Gastrocnemius medialis (tissue), 4 donors: ENCODE data around the gene AP1S2. TPM values are rescaled to one million over a fixed set of nuclear protein-coding genes. Genes with fewer than 3 reads are reported as not detected.
"Not testable (repeated sequence)": the region's sequence is repeated elsewhere in the genome, so short reads cannot be mapped to it uniquely, and the experiment has no call there.

Source experiments
- ATAC-seq, 2 donors: fragments of 150-250 bp; one replicate each; pipeline ENCODE4 v1.9.1; 2016
- DNase-seq, 2 donors: peaks; one replicate each; pipeline ENCODE4 v3.0.0-alpha.2; 2019
- H3K27ac ChIP-seq, 4 donors: fragments of 200-600 bp; sonication (generic); 1 replicate in 1 of 4; 2 replicates in 3 of 4; pipeline ENCODE4 v1.5.1; 2016 to 2018; ENCODE audit warnings: mild to moderate bottlenecking in 2 of 4, moderate library complexity in 1 of 4
- H3K27me3 ChIP-seq, 3 donors: fragments of 200-600 bp; sonication (generic) in 2 of 3; 1 replicate in 1 of 3; 2 replicates in 2 of 3; pipeline versions ENCODE4 v1.5.1 to v1.6.0; 2016 to 2019; ENCODE audit warnings: mild to moderate bottlenecking in 1 of 3, moderate library complexity in 1 of 3
- H3K36me3 ChIP-seq, 2 donors: fragments of 200-600 bp; sonication (generic) in 1 of 2; one replicate each; pipeline ENCODE4 v1.5.1; 2017 to 2018
- H3K4me1 ChIP-seq, 2 donors: fragments of 200-600 bp; sonication (generic) in 1 of 2; one replicate each; pipeline ENCODE4 v1.5.1; 2016 to 2017; ENCODE audit warnings: mild to moderate bottlenecking in 2 of 2
- H3K4me3 ChIP-seq, 4 donors: fragments of 200-600 bp; sonication (generic) in 3 of 4; 1 replicate in 1 of 4; 2 replicates in 3 of 4; pipeline ENCODE4 v1.5.1; 2016 to 2019; ENCODE audit warnings: mild to moderate bottlenecking in 2 of 4
- H3K9me3 ChIP-seq, 3 donors: fragments of 200-600 bp; sonication (generic) in 2 of 3; 1 replicate in 1 of 3; 2 replicates in 2 of 3; pipeline ENCODE4 v1.5.1; 2016 to 2019
- POLR2A ChIP-seq, 2 donors: fragments of 450-650 bp; IDR thresholded peaks; one replicate each; pipeline ENCODE4 v1.6.1; 2017; ENCODE audit warnings: antibody characterized with exemption in 2 of 2, mild to moderate bottlenecking in 2 of 2, moderate library complexity in 2 of 2
- in situ Hi-C, 4 donors: fragments of 200-750 bp; cut with MboI; loops; one replicate each; pipeline versions ENCODE4 v1.15.0 to v1.8.0; 2017; ENCODE audit warnings: low sequenced_read_pairs in 4 of 4
- intact Hi-C: fragments of 100-400 bp; cut with DNase I; formaldehyde crosslinking; loops from one replicate; pipeline ENCODE4 v1.15.1; 2023; ENCODE audit warnings: low total_unique reads
- total RNA-seq, 4 donors: library from RNA; depleted of rRNA; stranded (reverse); fragments of >200 nt; gene quantifications; one replicate each; pipeline versions ENCODE4 v1.1.0 to v1.2.3, GENCODE V29; 2016
- TF ChIP-seq, protein P1 (sequence below), 5 experiments: fragments of 450-650 bp in 3 of 5; fragments of 200-600 bp in 2 of 5; sonication (generic) in 2 of 5; IDR thresholded peaks in 4 of 5; conservative IDR thresholded peaks in 1 of 5; 1 replicate in 4 of 5; 2 replicates in 1 of 5; pipeline ENCODE4 v1.5.1; 2016 to 2019; ENCODE audit warnings: antibody characterized with exemption in 5 of 5, mild to moderate bottlenecking in 3 of 5, moderate library complexity in 3 of 5

Gene AP1S2
- total RNA-seq, 4 donors from 2014 or later, result 79.8 to 155 (median 122) TPM

DNA sequence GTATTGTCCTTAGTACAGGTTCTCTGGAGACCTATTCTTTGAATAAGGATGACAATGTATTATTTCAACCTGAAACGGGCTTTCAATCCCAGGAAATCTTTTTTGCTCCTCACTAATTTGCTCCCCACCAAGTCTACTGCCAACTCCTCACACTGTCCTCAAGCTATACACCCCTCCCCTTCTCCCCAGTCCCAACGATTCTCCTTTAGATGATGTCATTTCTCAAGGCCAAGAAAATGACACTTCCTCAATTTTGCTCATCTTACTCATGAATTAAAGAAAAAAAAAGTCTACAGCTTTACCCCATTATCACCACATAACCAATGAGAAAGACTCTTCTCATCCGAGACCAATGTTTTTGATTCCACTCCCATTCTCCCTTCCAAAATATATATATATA is 20.6 kb downstream of the AP1S2 start:
- no peak overlapping the region for H3K4me3 ChIP-seq
- intact Hi-C loops (no loop called here), in situ Hi-C loops (no loop called here)
- H3K27me3 ChIP-seq, result no peaks in the 10 kb centered on the region
- H3K36me3 ChIP-seq, result no peaks in the 10 kb centered on the region
- DNase-seq (no peak), ATAC-seq (no peak)
- peaks cover 0 to 2% of the 10 kb centered on the region in 2 donors for H3K4me1 ChIP-seq
- H3K27ac ChIP-seq, result no peak overlapping the region
- no peaks in the 10 kb centered on the region for H3K9me3 ChIP-seq
- TF ChIP-seq, protein P1, sequence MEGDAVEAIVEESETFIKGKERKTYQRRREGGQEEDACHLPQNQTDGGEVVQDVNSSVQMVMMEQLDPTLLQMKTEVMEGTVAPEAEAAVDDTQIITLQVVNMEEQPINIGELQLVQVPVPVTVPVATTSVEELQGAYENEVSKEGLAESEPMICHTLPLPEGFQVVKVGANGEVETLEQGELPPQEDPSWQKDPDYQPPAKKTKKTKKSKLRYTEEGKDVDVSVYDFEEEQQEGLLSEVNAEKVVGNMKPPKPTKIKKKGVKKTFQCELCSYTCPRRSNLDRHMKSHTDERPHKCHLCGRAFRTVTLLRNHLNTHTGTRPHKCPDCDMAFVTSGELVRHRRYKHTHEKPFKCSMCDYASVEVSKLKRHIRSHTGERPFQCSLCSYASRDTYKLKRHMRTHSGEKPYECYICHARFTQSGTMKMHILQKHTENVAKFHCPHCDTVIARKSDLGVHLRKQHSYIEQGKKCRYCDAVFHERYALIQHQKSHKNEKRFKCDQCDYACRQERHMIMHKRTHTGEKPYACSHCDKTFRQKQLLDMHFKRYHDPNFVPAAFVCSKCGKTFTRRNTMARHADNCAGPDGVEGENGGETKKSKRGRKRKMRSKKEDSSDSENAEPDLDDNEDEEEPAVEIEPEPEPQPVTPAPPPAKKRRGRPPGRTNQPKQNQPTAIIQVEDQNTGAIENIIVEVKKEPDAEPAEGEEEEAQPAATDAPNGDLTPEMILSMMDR (IDR thresholded peaks at IDR 0.05 in 4 of 5, conservative IDR thresholded peaks at IDR 0.05 in 1 of 5), result no peak
- no peak for TF ChIP-seq POLR2A (IDR thresholded peaks at IDR 0.05)

DNA sequence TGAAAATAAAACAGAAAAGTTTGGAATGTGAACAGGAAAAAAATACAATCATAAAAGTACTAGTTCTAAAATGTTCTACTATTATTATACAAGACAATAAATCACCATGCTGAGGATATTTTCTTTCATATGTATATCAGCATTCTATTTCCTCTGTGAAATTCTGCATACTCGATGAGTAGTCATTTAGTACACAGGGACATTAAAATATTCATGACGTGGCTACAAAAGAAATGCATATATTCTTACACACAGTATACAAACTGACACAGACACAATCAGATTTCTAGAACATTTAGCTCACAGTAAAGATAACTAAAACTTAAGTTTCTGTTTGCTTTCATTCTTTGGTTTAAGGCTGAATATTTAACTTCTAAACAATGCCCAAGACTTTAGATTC is 23.3 kb downstream of the AP1S2 start:
- DNase-seq, result not testable (repeated sequence)

DNA sequence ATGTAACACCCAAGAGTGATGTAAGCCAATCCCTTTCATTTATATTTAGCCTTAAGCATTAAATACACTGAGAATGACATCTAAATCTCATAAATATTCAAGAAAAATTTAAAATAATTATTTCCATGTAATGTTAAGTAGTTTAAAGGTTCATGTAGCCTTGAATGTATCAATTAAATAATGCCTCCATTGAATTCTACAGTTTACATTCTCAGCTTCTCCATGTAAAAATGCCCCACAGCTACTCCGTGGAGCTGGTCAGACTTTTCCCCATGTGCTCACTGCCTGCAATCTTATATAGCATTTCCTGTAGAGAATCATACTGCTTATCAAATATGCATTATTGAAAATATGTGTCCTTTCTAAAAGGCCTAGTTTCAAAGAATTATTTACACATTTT is 25.4 kb downstream of the AP1S2 start:
- Histone ChIP-seq H3K27ac (no peak overlapping the region), H3K4me3 (no peak overlapping the region), H3K27me3 (no peaks in the 10 kb centered on the region), H3K36me3 (peaks cover 0 to 11% of the 10 kb centered on the region in 2 donors), H3K9me3 (no peaks in the 10 kb centered on the region), H3K4me1 (no peaks in the 10 kb centered on the region)
- DNase-seq, result no peak
- no peak for ATAC-seq
- in situ Hi-C loops (no loop called here), intact Hi-C loops (no loop called here)
- TF ChIP-seq POLR2A (IDR thresholded peaks at IDR 0.05), result no peak
- TF ChIP-seq, protein P1 (IDR thresholded peaks at IDR 0.05 in 4 of 5, conservative IDR thresholded peaks at IDR 0.05 in 1 of 5), result no peak

More for the DNA sequence above, 23.3 kb downstream of the AP1S2 start:
- H3K36me3 ChIP-seq, result peaks cover 0 to 11% of the 10 kb centered on the region in 2 donors
- H3K27me3 ChIP-seq, H3K9me3 ChIP-seq, H3K27ac ChIP-seq, intact Hi-C loops, H3K4me1 ChIP-seq, H3K4me3 ChIP-seq, ATAC-seq, in situ Hi-C loops: not testable (repeated sequence)

DNA sequence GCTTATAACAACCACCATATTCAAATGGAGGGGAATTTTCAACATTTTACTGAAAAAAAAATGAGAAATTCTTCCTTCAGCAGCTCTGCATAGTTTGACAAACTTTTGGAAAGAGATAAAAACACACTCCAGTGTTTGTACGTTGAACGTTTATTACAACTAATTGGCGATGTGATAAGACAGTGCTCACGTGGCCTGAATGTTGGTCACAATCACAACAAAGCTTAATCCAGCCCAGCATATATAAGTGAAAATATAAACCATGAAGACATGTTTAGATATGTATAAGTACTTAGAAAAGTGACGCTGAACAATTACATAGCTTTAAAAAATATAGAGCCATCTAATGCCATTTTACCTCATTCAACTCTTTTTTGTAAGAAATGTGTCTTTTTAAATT is 28.7 kb downstream of the AP1S2 start:
- intact Hi-C loops, result no loop called here

DNA sequence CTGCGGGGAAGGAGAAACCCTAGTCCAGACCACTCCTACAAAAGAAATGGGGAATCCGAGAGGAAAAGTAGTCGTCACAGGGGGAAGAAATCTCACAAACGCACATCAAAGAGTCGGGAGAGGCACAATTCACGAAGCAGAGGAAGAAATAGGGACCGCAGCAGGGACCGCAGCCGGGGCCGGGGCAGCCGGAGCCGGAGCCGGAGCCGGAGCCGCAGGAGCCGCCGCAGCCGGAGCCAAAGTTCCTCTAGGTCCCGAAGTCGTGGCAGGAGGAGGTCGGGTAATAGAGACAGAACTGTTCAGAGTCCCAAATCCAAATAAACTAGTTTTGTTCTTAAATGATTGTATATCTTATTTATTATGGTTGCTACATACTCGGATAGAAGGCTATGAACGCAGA is 31.7 kb downstream of the AP1S2 start:
- peaks cover 0 to 33% of the 10 kb centered on the region in 2 donors for H3K36me3 ChIP-seq
- in situ Hi-C loops, result loop anchor here in 1 of 4 donors (25.0 kb wide), 1 partner anchor 89 kb away; no protein-coding TSS in a partner anchor
- no peak for ATAC-seq

More for the DNA sequence above, 28.7 kb downstream of the AP1S2 start:
- ATAC-seq, result no peak
- in situ Hi-C loops, result no loop called here
- Histone ChIP-seq H3K9me3 (no peaks in the 10 kb centered on the region), H3K27me3 (no peaks in the 10 kb centered on the region), H3K27ac (no peak overlapping the region), H3K4me1 (no peaks in the 10 kb centered on the region), H3K4me3 (no peak overlapping the region), H3K36me3 (peaks cover 0 to 23% of the 10 kb centered on the region in 2 donors)
- DNase-seq, result no peak
- TF ChIP-seq, protein P1 (IDR thresholded peaks at IDR 0.05 in 4 of 5, conservative IDR thresholded peaks at IDR 0.05 in 1 of 5), result no peak
- no peak for TF ChIP-seq POLR2A (IDR thresholded peaks at IDR 0.05)

More for the DNA sequence above, 31.7 kb downstream of the AP1S2 start:
- Histone ChIP-seq H3K4me1 (no peaks in the 10 kb centered on the region), H3K9me3 (no peaks in the 10 kb centered on the region), H3K27me3 (no peaks in the 10 kb centered on the region), H3K4me3 (no peak overlapping the region), H3K27ac (no peak overlapping the region)
- intact Hi-C loops, result no loop called here
- no peak for TF ChIP-seq POLR2A (IDR thresholded peaks at IDR 0.05)
- TF ChIP-seq, protein P1 (IDR thresholded peaks at IDR 0.05 in 4 of 5, conservative IDR thresholded peaks at IDR 0.05 in 1 of 5), result no peak
- DNase-seq, result no peak
